Measurements from ENCODE around the gene NBEAL2.

Gene NBEAL2

DNA sequence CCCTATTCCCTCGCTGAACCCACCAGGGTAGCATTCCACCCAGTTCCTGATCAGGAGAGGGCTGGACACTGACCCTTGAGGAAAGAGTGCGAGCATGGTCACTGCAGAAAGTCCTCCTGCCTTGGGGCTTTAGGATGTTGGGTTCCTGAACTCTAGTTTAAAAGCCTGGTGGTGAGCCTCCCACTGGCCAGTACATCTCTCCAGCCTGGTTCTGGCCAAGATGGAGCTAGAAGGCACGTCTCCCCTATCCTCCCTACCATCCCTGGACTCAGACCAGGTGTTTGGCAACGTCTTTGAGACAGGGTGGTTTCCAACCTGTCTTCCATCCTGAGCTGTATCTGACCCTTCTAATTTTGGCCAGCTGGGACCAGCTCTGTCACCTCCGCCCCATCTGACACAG lies 31.4 kb downstream of the NBEAL2 start:
- TF ChIP-seq ESRRG (CRISPR knock-in tag; IDR thresholded peaks at IDR 0.05) (no peak), ZNF8 (CRISPR knock-in tag; IDR thresholded peaks at IDR 0.05) (no peak), BACH2 (CRISPR knock-in tag; IDR thresholded peaks at IDR 0.05; ENCODE audit: borderline replicate concordance) (no peak), SNAI2 (CRISPR knock-in tag; IDR thresholded peaks at IDR 0.05) (no peak), CSDC2 (CRISPR knock-in tag; IDR thresholded peaks at IDR 0.05) (no peak)
- TF ChIP-seq, protein P1, sequence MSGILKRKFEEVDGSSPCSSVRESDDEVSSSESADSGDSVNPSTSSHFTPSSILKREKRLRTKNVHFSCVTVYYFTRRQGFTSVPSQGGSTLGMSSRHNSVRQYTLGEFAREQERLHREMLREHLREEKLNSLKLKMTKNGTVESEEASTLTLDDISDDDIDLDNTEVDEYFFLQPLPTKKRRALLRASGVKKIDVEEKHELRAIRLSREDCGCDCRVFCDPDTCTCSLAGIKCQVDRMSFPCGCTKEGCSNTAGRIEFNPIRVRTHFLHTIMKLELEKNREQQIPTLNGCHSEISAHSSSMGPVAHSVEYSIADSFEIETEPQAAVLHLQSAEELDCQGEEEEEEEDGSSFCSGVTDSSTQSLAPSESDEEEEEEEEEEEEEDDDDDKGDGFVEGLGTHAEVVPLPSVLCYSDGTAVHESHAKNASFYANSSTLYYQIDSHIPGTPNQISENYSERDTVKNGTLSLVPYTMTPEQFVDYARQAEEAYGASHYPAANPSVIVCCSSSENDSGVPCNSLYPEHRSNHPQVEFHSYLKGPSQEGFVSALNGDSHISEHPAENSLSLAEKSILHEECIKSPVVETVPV (CRISPR knock-in tag; IDR thresholded peaks at IDR 0.05): no peak
- ATAC-seq: no peak

GRCh38 chr3:47011371-47011770 lies 31.9 kb downstream of the NBEAL2 start:
- no peak for TF ChIP-seq ZFP3 (CRISPR knock-in tag; IDR thresholded peaks at IDR 0.05)
- TF ChIP-seq ZNF70 (CRISPR knock-in tag; IDR thresholded peaks at IDR 0.05): no peak
- no peak for TF ChIP-seq ZNF565 (CRISPR knock-in tag; conservative IDR thresholded peaks at IDR 0.05; ENCODE audit: low read depth)
- no peak for TF ChIP-seq TOX (CRISPR knock-in tag; IDR thresholded peaks at IDR 0.05; ENCODE audit: borderline replicate concordance)
- TF ChIP-seq PPARA (CRISPR knock-in tag; IDR thresholded peaks at IDR 0.05; ENCODE audit: borderline replicate concordance): no peak
- no peak for TF ChIP-seq TSHZ2 (CRISPR knock-in tag; IDR thresholded peaks at IDR 0.05)
- no peak for TF ChIP-seq TCF4 (CRISPR knock-in tag; IDR thresholded peaks at IDR 0.05; ENCODE audit: borderline replicate concordance)
- TF ChIP-seq CSDC2 (CRISPR knock-in tag; IDR thresholded peaks at IDR 0.05): no peak
- TF ChIP-seq RARB (CRISPR knock-in tag; IDR thresholded peaks at IDR 0.05): no peak
- no peak for TF ChIP-seq SNAI2 (CRISPR knock-in tag; IDR thresholded peaks at IDR 0.05)
- no peak for TF ChIP-seq BACH2 (CRISPR knock-in tag; IDR thresholded peaks at IDR 0.05; ENCODE audit: borderline replicate concordance)
- TF ChIP-seq, protein P2, sequence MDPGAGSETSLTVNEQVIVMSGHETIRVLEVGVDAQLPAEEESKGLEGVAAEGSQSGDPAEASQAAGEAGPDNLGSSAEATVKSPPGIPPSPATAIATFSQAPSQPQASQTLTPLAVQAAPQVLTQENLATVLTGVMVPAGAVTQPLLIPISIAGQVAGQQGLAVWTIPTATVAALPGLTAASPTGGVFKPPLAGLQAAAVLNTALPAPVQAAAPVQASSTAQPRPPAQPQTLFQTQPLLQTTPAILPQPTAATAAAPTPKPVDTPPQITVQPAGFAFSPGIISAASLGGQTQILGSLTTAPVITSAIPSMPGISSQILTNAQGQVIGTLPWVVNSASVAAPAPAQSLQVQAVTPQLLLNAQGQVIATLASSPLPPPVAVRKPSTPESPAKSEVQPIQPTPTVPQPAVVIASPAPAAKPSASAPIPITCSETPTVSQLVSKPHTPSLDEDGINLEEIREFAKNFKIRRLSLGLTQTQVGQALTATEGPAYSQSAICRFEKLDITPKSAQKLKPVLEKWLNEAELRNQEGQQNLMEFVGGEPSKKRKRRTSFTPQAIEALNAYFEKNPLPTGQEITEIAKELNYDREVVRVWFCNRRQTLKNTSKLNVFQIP (CRISPR knock-in tag; IDR thresholded peaks at IDR 0.05; ENCODE audit: borderline replicate concordance, low read depth): no peak
- no peak for TF ChIP-seq ZFP30 (CRISPR knock-in tag; IDR thresholded peaks at IDR 0.05)
- TF ChIP-seq ARNTL (CRISPR knock-in tag; IDR thresholded peaks at IDR 0.05; ENCODE audit: borderline replicate concordance, low read depth): no peak
- no peak for TF ChIP-seq OSR1 (CRISPR knock-in tag; IDR thresholded peaks at IDR 0.05)
- TF ChIP-seq, protein P3, sequence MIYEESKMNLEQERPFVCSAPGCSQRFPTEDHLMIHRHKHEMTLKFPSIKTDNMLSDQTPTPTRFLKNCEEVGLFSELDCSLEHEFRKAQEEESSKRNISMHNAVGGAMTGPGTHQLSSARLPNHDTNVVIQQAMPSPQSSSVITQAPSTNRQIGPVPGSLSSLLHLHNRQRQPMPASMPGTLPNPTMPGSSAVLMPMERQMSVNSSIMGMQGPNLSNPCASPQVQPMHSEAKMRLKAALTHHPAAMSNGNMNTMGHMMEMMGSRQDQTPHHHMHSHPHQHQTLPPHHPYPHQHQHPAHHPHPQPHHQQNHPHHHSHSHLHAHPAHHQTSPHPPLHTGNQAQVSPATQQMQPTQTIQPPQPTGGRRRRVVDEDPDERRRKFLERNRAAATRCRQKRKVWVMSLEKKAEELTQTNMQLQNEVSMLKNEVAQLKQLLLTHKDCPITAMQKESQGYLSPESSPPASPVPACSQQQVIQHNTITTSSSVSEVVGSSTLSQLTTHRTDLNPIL (CRISPR knock-in tag; IDR thresholded peaks at IDR 0.05; ENCODE audit: low read depth): no peak
- no peak for TF ChIP-seq ISL1 (CRISPR knock-in tag; IDR thresholded peaks at IDR 0.05)
- no peak for TF ChIP-seq GLIS3 (CRISPR knock-in tag; IDR thresholded peaks at IDR 0.05)
- no peak for TF ChIP-seq ZC3H10 (CRISPR knock-in tag; IDR thresholded peaks at IDR 0.05)
- TF ChIP-seq ZNF8 (CRISPR knock-in tag; IDR thresholded peaks at IDR 0.05): no peak
- no peak for ATAC-seq

DNA sequence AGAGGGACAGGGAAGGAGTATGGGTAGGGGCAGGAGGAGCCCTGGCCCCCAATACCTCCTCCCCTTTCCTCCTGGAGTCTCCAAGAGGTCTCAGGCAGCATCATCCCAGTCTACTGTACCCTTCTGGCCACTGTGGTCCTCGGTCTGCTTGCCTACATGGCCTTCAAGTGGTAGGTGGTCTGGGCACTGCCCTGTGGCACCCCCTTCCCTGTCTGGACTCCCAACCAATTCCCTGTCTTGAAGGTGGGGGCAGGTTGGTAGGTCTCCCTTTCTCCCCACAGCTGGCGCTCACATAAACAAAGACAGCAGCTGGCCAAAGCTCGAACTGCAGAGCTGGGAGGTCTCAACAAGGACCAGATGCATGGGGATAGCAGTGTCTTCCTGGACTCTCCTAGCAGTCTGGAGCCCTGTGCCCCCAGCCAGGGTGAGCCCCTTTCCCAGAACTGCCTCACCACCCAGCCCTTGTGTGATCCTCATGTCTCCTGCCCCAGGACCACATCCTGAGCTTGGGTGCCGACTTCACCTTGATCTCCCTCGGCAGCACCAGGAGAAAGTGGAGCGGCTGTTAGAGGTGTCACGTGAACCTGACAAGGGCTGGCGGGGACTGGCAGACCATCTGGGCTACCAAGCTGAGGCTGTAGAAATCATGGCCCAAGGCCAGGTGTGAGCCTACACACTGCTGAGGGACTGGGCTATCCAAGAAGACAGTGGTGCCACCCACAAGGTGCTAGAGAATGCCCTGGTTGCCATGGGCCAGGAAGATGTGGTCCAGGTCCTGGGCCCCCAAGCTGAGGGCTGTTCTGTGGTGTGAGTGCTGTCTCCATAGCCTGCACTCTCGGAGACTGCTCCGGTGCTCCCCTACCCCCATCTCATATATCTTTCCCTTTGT lies 33.1 kb downstream of the NBEAL2 start:
- no peak for ATAC-seq
- TF ChIP-seq ZFP3 (CRISPR knock-in tag; IDR thresholded peaks at IDR 0.05): no peak
- TF ChIP-seq PATZ1 (CRISPR knock-in tag; IDR thresholded peaks at IDR 0.05; ENCODE audit: borderline replicate concordance): no peak
- TF ChIP-seq TOX (CRISPR knock-in tag; IDR thresholded peaks at IDR 0.05; ENCODE audit: borderline replicate concordance): no peak
- TF ChIP-seq, protein P2 (CRISPR knock-in tag; IDR thresholded peaks at IDR 0.05; ENCODE audit: borderline replicate concordance, low read depth): no peak
- TF ChIP-seq, protein P1 (CRISPR knock-in tag; IDR thresholded peaks at IDR 0.05): no peak
- no peak for TF ChIP-seq GLIS3 (CRISPR knock-in tag; IDR thresholded peaks at IDR 0.05)
- TF ChIP-seq ZC3H10 (CRISPR knock-in tag; IDR thresholded peaks at IDR 0.05): no peak
- TF ChIP-seq CSDC2 (CRISPR knock-in tag; IDR thresholded peaks at IDR 0.05): no peak
- no peak for TF ChIP-seq SNAI2 (CRISPR knock-in tag; IDR thresholded peaks at IDR 0.05)
- TF ChIP-seq ESRRG (CRISPR knock-in tag; IDR thresholded peaks at IDR 0.05): no peak
- TF ChIP-seq ZFP30 (CRISPR knock-in tag; IDR thresholded peaks at IDR 0.05): no peak
- TF ChIP-seq RARB (CRISPR knock-in tag; IDR thresholded peaks at IDR 0.05): no peak
- TF ChIP-seq ARNTL (CRISPR knock-in tag; IDR thresholded peaks at IDR 0.05; ENCODE audit: borderline replicate concordance, low read depth): no peak
- TF ChIP-seq BACH2 (CRISPR knock-in tag; IDR thresholded peaks at IDR 0.05; ENCODE audit: borderline replicate concordance): no peak
- TF ChIP-seq OSR1 (CRISPR knock-in tag; IDR thresholded peaks at IDR 0.05): no peak
